HG03460 (cell line): ENCODE data around the gene TEX19.
"Not testable (repeated sequence)": the region's sequence is repeated elsewhere in the genome, so short reads cannot be mapped to it uniquely, and the experiment has no call there.

Source experiments
- ATAC-seq: cut with Tn5 transposase; IDR thresholded peaks from one replicate; pipeline ENCODE4 v1.9.1; 2021; ENCODE audit not compliant: unreplicated experiment

TEX19 gene

DNA sequence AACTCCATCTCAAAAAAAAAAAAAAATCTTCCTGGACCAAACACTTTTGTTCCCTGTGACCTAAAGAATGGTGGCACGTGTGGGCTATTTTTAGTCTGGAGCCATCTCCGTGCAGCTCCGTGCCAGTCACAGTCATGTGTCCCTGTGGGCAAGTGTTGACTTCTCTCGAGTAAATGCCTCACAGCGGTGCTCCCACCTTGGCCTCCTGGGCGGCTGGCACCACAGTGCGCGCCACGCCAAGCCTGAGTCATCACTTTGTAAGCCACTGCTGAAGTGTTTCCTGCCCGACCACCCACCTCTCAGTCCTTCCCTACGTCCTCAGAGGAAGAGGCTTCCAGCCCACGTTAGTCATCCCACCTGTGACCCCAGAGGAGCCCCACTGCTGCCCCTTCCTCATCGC, 48.2 kb downstream of the TEX19 start:
- ATAC-seq = no peak

DNA sequence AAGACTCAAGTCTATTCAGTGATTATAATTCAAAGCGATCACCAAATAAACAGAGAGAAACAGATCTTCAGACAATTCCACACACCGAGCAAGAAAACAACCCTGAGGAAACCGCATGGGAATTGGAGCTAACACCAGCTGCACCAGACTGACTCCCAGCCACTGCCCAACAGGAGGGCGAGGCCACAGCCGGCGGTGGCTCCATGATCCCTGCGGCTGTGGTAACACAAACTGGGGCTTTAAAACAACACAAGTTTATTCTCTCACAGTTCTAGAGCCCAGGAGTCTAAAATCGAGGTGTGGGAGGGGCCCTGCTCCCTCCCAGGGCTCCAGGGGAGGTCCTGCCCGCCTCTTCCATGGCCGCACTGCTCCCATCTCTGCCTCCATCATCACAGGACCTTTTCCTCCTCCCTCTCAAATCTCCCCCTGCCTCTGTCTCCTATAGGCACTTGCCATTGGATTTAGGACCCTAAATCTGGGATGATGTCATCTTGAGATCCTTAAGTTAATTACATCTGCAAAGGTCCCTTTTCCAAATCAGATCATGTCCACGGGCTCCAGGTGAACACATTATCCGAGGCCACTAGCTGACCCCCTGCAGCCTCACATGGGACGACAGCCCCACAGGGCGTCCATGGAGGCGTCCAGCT, 49.4 kb downstream of the TEX19 start:
- ATAC-seq = no peak

DNA sequence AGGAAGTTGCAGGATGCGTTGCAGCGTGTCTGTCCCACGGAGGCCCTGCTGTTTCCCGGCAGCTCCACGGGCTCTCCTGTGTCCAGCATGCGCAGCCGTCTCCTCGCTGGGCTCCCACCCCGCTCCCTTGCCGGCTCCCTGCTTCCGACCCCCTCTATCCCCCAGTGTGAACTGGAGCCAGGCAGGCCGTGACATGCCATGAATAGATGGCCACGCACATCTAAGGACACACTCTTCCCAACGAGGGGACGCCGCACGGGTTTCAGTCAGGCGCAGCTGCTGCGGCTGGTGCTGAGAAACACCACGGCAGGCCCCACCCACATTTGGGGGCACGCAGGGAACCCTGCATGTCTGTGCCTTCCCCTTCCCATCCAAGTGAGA, 49.9 kb downstream of the TEX19 start:
- no peak for ATAC-seq

DNA sequence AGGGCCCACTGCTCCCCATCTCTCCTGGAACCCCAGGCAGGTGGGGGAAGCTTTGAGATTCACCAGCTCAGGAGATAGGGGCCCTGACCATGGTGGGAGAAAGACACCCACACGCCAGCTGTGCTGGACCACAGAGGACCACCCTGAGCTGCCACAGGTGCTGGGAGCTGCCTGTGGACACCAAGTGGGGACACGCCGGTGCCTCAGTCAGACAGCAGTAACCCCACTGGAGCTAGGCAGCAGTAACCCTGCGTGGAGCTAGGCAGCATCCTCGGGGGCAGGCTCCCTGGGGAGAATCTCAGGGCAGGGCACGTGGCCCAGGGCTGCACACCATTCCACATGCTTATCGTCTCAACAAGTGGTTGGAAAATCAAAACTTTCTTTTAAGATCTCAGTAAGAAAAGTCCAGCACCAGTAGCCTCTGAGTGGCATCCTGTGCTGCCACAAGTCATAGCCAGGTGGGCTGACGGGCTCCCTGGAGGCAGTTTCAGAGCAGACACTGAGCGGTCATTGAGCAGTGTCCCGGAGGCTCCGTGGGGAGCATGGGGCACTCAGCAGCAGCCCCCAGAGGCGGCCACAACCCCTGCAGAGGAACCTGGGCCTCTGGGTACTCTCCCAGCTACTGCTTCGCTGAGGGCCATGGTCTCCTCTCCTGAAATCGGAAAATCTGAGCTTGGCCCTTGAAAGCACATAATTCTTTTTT, 51.1 kb downstream of the TEX19 start:
- ATAC-seq = no peak

DNA sequence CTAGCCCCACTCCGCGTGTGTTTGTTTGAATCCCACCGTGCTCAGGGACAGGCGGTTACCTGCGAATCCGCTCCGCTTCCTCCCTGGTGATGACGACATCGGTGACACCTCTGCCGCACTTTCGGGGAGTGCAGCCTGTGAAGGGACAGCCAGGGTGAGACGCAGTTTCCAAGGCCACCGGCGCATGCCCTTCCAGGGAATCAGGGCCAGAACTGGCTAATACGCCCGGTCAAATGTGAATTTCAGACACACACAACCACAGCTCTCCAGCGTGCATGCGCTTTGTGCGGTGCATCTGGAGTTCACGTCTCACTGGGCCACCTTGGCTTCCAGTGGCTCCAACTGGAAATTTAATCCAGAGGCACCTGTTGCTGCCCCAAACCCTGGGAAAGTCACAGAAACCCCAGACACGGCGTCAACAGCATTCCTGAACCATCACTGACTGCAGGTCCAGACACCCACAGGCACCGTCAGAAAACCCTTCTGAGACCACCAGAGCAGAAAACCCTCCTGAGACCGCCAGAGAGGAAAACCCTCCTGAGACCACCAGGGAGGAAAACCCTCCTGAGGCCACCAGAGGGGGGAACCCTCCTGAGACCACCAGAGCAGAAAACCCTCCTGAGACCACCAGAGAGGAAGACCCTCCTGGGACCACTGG, 52.5 kb downstream of the TEX19 start:
- ATAC-seq = no peak

DNA sequence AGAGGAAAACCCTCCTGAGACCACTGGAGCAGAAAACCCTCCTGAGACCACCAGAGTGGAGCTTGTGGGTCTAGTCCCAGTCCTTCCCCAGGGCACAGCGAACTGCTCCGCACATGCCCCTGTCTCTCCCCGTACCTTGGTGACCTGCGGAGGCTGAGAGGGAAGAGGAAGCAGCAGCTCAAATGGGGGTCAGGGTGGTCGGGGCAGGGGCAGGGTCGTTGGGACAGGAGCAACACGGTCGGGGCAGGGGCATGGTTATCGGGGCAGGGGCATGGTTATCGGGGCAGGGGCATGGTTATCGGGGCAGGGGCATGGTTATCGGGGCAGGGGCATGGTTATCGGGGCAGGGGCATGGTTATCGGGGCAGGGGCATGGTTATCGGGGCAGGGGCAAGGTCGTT, 53.0 kb downstream of the TEX19 start:
- not testable (repeated sequence) for ATAC-seq

DNA sequence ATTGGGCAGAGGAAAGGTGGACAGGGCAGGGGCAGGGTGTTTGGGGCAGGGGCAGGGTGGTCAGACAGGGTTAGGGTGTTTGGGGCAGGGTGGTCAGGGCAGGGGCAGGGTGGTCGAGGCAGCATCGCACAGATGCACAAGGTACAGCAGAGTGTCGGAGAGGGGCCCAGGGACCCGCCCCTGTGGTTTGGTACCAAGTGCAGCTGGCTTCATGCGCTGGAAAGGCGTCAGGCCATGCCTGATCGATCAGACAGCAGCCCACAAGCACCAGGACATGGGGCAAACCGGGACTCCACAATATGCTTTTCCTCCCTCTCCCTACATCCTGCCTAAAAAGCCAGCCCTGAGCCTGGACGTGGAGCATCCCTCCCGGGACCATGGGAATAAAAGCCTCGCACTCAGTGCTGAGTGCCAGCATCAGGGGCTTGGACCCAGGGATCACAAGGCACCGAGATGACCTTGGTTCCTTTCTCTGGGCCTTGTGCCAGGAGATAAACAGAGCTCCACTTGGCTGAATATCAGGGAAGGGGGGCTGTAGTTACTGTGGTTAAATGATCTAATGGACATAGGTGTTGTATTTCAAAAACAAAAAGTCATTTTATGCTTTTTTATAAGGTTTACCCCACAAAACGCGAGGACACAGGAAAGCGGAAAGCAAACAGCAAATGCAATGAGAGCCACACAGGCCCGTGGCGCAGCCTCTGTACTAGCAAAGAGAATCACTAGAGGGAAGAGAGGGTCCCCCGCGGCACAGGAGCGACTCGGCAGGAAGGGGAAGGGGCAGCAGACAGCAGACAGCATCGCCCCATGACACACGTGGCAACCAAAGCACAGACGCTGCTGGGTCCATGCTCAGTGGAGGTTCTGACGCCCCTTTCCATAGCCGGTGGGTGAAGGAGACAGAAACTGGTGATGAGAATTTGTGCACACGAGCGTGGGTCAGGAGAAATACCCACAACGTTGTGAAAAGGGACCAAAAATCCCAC, 53.8 kb downstream of the TEX19 start:
- ATAC-seq = no peak
